K562 (cell line): ENCODE data around the gene MMS22L. TPM values are rescaled to one million over a fixed set of nuclear protein-coding genes. Genes with fewer than 3 reads are reported as not detected.

ENCODE experiments used
- ATF1 ChIP-seq, 2 experiments: fragments of 450-650 bp in 1 of 2; IDR thresholded peaks; 2 replicates each; pipeline ENCODE4 v1.6.1; 2016; ENCODE audit warnings: missing compliant biosample characterization in 1 of 2, missing genetic modification characterization in 1 of 2
- CREB3L1 ChIP-seq: fragments of 450-650 bp; IDR thresholded peaks from 2 replicates; pipeline ENCODE4 v1.6.1; 2014; ENCODE audit warnings: low read depth, mild to moderate bottlenecking, moderate library complexity, borderline replicate concordance
- CREM ChIP-seq: IDR thresholded peaks from 2 replicates; pipeline ENCODE4 v1.6.1; 2014; ENCODE audit warnings: antibody characterized with exemption, low read depth
- CUX1 ChIP-seq: fragments of 200-800 bp; sonication (Bioruptor generic); IDR thresholded peaks from 2 replicates; pipeline ENCODE4 v1.6.1; 2016; ENCODE audit warnings: missing genetic modification characterization, missing compliant biosample characterization
- FOXP4 ChIP-seq: sonication (generic); formaldehyde crosslinking; IDR thresholded peaks from 2 replicates; pipeline ENCODE4 v1.8.0; 2022; ENCODE audit warnings: mild to moderate bottlenecking, missing genetic modification reagents, borderline replicate concordance
- GTF2F1 ChIP-seq: IDR thresholded peaks from 2 replicates; pipeline ENCODE4 v1.6.1; 2011; ENCODE audit warnings: low read depth, low read length, improper control_type of control experiment
- HMGN3 ChIP-seq: IDR thresholded peaks from 2 replicates; pipeline ENCODE4 v1.6.1; 2011; ENCODE audit warnings: borderline replicate concordance, low read depth, mild to moderate bottlenecking, mixed read lengths, low read length; ENCODE audit not compliant: insufficient read length; ENCODE audit errors: extremely low read depth
- MEF2D ChIP-seq: conservative IDR thresholded peaks from 2 replicates; pipeline ENCODE4 v1.6.1; 2016; ENCODE audit warnings: low read depth, missing genetic modification characterization, missing compliant biosample characterization
- NRF1 ChIP-seq, 2 experiments: fragments of 450-650 bp; IDR thresholded peaks in 1 of 2; conservative IDR thresholded peaks in 1 of 2; 2 replicates each; pipeline ENCODE4 v1.6.1; 2014; ENCODE audit warnings: mild to moderate bottlenecking in 2 of 2
- PHTF2 ChIP-seq: fragments of 250-450 bp; sonication (Bioruptor Pico); IDR thresholded peaks from 2 replicates; pipeline ENCODE4 v1.5.0; 2021; ENCODE audit warnings: mild to moderate bottlenecking
- POLR2AphosphoS5 ChIP-seq: IDR thresholded peaks from 2 replicates; pipeline ENCODE4 v1.6.1; 2011; ENCODE audit warnings: mild to moderate bottlenecking, low read depth, low read length, moderate library complexity; ENCODE audit not compliant: control insufficient read depth, insufficient read depth
- POLR2H ChIP-seq: IDR thresholded peaks from 2 replicates; pipeline ENCODE4 v1.6.1; 2016; ENCODE audit warnings: missing genetic modification characterization, low read depth, mild to moderate bottlenecking, control low read depth, missing compliant biosample characterization, moderate library complexity
- SLC30A9 ChIP-seq: fragments of 250-450 bp; sonication (Bioruptor Pico); IDR thresholded peaks from 2 replicates; pipeline ENCODE4 v1.8.0; 2022; ENCODE audit warnings: mild to moderate bottlenecking, moderate library complexity
- TEAD1 ChIP-seq, 2 experiments: fragments of 450-650 bp in 1 of 2; sonication (generic) in 1 of 2; formaldehyde crosslinking; IDR thresholded peaks; 2 replicates each; pipeline versions ENCODE4 v1.4.0 to v1.8.0; 2020 to 2022; ENCODE audit warnings: mild to moderate bottlenecking in 2 of 2, missing genetic modification reagents in 1 of 2
- TSC22D4 ChIP-seq: fragments of 450-650 bp; IDR thresholded peaks from 2 replicates; pipeline ENCODE4 v1.6.1; 2016; ENCODE audit warnings: missing genetic modification characterization, missing biosample characterization, control low read depth
- ZC3H8 ChIP-seq: fragments of 450-650 bp; IDR thresholded peaks from 2 replicates; pipeline ENCODE4 v1.6.1; 2017
- ZNF12 ChIP-seq: sonication (generic); formaldehyde crosslinking; IDR thresholded peaks from 2 replicates; pipeline ENCODE4 v1.4.0; 2020; ENCODE audit warnings: mild to moderate bottlenecking, missing genetic modification reagents
- ZNF263 ChIP-seq: sonication (generic); formaldehyde crosslinking; IDR thresholded peaks from 2 replicates; pipeline ENCODE4 v1.8.0; 2022; ENCODE audit warnings: mild to moderate bottlenecking, missing genetic modification reagents, borderline replicate concordance
- polyA plus RNA-seq, 8 experiments: library from polyadenylated mRNA; depleted of rRNA in 4 of 8; stranded (reverse) in 5 of 8; unstranded in 3 of 8; fragments of >200 nt; fragmentation: Nextera tagmentation in 2 of 8; fragmentation: Illumina TruSeq in 1 of 8; extraction: Ambion mirVana in 2 of 8; extraction: Trizol in 1 of 8; gene quantifications; 2 replicates each; pipeline versions ENCODE4 v1.2.1 to v1.2.3, GENCODE V29; 2011 to 2014; ENCODE audit warnings: inconsistent platforms in 1 of 8, missing spikeins in 1 of 8
- total RNA-seq, 7 experiments: library from RNA; depleted of rRNA in 6 of 7; stranded (reverse); fragments of >200 nt in 6 of 7; fragmentation: Illumina TruSeq in 2 of 7; extraction: Trizol in 2 of 7; gene quantifications; 2 replicates each; pipeline versions ENCODE4 v1.2.1 to v1.2.3, GENCODE V29; 2011 to 2021; ENCODE audit warnings: low replicate concordance in 1 of 7

The MMS22L gene
- total and polyA plus RNA-seq, 9 of the 15 experiments (the other 6 are each of a cell fraction or from before 2014, with no cell fraction given): 13.0 to 59.5 (median 26.9) TPM

GRCh38 chr6:97282726-97283617, at the start of gene MMS22L (continued):
- no peak for TF ChIP-seq ZNF263 (CRISPR knock-in tag)
- 0 out of 2 replicates have a peak, but pooled peaks have one; percentile 22 for TF ChIP-seq ZNF12
- peak; percentile 93 for TF ChIP-seq CREB3L1
- TF ChIP-seq TEAD1 (CRISPR knock-in tag; IDR thresholded peaks at IDR 0.05): peak in 1 of 2 experiments; percentile 85; a peak in 2 of 4 replicates
- no peak for TF ChIP-seq ATF1 (CRISPR knock-in tag; IDR thresholded peaks at IDR 0.05)
- TF ChIP-seq ATF1 (tag; IDR thresholded peaks at IDR 0.05): peak; percentile 52
- TF ChIP-seq TSC22D4 (tag): no peak
- no peak for TF ChIP-seq PHTF2
- TF ChIP-seq MEF2D (tag): no peak
- no peak for TF ChIP-seq ZC3H8
- TF ChIP-seq CUX1: no peak
- no peak for TF ChIP-seq HMGN3
- no peak for TF ChIP-seq GTF2F1
- no peak for TF ChIP-seq FOXP4 (CRISPR knock-in tag)
- TF ChIP-seq POLR2H (tag): no peak
- 0 out of 2 replicates have a peak, but pooled peaks have one; percentile 33 for TF ChIP-seq POLR2AphosphoS5
- TF ChIP-seq NRF1 (conservative IDR thresholded peaks at IDR 0.05 in 1 of 2, IDR thresholded peaks at IDR 0.05 in 1 of 2): peak; percentile 83 to 86
- TF ChIP-seq SLC30A9 (CRISPR knock-in tag): no peak
- TF ChIP-seq CREM: 0 out of 2 replicates have a peak, but pooled peaks have one; percentile 10
